Skin epidermis (tissue), 12 donors: ENCODE measurements around the gene SHC3.

Source experiments
- H3K27ac ChIP-seq, 21 experiments: fragments of 200-600 bp; sonication (generic) in 11 of 21; one replicate each; pipeline ENCODE4 v1.5.0; 2020; ENCODE audit warnings: mild to moderate bottlenecking in 3 of 21, inconsistent platforms in 2 of 21, moderate library complexity in 2 of 21
- H3K4me3 ChIP-seq, 7 experiments: fragments of 200-600 bp; sonication (generic) in 2 of 7; one replicate each; pipeline ENCODE4 v1.5.0; 2020; ENCODE audit warnings: inconsistent platforms in 2 of 7, mild to moderate bottlenecking in 2 of 7, moderate library complexity in 1 of 7

The SHC3 gene

DNA sequence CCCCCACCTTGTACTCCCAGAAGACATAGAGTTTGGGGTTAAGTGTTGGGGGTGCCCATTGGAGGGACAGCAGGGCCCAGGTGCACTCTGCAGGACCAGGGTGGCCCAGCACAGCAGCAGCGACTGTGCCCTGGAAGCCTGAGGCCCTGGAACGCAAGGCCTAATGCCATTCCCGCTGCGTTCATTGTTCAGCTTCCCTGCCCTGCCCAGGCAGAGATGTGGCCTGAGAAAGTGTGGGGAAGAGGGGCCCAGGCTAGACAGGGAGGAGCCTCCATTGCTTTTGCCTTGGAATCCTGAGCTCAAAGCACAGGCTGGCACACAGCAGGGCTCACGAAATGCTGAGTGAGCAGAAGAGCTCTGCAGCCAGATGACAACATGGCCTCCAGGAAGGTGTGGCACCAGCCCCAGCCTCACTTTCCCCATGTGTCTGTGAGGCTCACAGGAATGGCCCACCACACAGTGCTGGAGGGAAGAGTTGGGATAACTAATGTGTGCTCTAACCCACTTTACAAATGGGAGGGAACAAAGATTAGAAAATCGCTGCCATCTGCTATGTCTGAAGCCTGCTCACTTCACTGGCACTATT is 168.0 kb downstream of the SHC3 start:
- H3K4me3 ChIP-seq = no peak overlapping the region
- no peak overlapping the region for H3K27ac ChIP-seq

DNA sequence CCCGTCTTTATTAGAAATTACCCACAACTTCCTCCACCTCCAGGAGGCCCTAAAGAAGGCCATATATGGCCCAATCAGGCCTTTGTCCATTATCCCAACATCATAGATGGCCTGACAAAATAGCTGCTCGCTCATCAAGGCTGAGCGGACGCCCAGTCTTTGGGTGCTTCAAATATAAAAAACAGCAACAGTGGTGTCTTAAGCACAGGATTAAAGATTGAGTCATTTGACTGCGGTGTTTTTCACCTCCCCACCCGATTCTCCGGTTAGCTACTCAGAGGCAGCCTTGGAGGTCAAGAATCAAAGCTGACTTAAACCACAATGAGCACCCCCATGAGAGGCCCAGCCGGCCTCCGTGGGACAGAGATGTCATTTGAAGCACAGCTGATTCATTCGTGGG is 168.6 kb downstream of the SHC3 start:
- H3K27ac ChIP-seq = no peak overlapping the region
- H3K4me3 ChIP-seq = no peak overlapping the region

DNA sequence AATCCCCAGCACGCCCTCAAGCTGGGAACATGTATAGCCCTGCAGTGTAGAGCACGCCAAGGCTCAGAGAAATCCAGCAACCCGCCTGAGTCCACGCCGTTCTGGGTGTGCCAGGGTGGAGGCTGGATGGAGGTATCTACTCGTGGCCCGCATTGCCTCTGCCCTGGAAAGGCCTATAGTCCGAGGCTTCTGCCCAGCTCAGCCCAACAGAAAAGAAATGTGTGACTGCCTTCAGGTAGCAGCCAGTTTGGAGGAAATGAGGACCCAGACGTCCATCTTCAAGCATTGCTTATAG is 169.1 kb downstream of the SHC3 start:
- Histone ChIP-seq H3K27ac (no peak overlapping the region), H3K4me3 (no peak overlapping the region)

DNA sequence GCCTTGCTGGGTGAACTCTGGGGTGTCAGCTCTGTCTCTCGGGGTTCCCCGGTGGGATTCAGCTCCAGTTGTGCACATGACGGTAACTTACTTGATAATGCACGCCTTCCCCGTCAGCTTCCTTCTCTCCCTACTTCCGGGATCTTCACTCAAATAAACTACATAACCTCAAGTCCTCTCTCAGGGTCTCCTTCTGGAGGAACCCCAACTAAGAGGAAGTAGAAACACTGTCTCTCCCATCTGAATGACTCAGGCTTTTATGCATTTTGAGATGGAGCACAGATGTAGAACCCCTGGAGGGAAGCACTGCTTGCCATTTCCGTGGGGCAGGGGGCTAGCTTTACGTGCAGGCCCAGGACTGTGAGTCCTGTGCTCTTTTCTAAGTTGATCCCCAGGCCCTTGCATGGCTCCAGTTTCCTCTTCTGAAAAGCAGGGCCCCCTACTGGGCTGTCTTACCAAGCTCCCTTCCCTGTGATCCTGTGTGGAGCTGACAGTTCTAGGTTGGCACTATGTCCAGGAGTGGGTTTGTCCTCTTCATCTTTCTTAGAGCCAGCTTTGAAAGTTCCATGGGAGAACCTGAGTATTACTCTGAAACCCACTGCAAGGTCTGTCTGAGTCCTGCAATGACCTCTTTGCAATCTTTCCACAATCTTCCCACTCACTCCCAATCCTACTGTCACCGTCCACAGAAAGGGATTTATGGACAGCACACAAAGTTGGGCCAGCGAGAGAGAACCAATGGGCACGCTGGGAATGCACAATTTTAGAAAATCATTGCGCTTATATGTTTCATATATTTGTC is 169.7 kb downstream of the SHC3 start:
- Histone ChIP-seq H3K4me3 (no peak overlapping the region), H3K27ac (no peak overlapping the region)

DNA sequence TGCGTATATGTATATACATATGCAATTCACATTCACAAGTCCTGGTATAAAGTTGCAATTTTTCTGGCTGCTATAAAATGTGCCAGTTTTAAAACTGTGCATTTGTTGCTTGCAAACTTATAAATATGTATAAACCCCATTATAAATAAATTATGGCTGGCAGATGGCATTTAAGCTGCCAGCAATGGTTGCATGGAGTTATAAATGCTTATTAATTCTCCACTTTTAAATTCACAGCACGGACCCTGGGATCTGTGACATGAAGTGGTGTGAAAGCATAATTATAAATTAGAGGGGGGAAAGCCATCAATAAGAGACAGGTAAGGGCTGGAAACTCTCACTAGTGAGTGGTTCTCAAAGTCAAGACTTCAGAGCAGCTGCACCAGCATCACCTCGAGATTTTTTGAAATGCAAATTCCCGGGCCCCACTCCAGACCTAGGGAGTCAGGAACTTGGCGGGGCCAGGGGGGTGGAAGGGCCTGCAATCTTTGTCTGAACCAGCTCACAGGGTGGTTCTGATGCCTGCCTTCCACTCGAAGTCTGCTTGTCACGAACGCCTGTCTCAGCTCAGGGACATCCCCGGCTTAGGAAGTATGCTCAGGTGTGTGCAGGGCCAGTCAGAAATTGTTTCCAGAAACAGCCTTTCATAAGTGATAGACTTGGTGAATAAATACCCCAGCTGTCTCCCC is 170.4 kb downstream of the SHC3 start:
- Histone ChIP-seq H3K27ac (no peak overlapping the region), H3K4me3 (no peak overlapping the region)

DNA sequence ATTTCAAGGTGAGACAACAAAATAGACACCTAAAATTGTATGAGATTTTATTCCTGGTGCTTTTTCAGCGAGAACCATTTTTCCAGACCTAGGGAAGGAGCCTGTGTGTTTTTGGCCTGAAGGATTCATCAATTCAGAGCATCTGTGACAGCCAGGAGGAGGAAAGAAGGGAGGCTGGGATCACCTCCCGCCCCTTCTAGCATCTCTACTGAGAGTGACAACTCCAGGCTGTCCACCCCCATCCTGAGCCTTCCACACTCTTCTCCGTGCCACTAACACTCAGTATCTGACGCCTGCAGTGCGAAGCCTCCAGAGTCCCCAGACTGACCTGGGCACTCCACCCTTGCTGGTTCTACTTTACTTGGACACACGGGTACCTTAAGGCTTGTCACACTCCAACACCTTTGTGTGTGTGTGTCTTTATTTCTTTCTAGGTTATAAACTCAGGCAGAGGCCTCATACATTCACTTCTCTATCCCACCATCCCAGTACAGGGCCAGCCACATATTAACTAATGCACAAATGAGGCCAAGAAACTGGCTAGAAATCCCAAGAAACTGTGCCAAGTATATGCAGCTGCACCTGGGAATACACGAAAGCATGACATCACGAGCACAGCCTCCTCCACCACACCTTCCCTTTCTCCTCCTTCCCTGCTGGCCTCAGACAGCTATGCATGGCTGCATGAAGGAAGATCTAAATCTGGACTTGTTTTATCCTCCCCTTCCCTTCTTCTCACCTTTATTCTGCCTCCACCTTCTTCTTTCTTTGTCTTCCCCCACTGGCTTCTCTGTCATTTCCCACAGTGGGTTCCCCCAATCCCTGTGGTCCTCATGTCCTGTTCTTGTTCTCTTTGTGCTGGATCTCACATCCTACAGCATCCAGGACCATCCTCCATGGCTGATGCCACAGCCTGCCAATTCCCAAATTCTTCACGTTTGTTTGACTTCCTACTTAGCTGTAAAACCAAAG is 171.3 kb downstream of the SHC3 start:
- Histone ChIP-seq H3K4me3 (no peak overlapping the region), H3K27ac (no peak overlapping the region)

DNA sequence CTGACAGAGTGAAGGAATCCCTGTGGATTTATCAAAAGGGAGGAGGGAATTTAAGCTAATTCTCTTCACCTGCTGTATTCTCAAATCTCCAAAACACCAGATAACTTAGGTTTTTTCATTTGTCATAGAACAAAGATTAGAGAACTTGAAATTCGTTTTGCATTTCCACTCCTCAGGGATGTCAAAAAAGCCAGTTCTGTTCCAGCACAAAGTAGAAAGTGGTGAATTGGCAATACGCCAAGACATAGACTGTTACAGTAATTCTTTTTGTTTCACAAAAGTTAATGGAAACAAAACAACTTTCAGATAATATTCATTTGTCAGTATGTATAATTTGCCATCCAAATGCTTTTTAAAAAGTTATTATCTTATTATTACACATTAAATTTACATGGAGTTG is 172.4 kb downstream of the SHC3 start:
- Histone ChIP-seq H3K4me3 (no peak overlapping the region), H3K27ac (no peak overlapping the region)

DNA sequence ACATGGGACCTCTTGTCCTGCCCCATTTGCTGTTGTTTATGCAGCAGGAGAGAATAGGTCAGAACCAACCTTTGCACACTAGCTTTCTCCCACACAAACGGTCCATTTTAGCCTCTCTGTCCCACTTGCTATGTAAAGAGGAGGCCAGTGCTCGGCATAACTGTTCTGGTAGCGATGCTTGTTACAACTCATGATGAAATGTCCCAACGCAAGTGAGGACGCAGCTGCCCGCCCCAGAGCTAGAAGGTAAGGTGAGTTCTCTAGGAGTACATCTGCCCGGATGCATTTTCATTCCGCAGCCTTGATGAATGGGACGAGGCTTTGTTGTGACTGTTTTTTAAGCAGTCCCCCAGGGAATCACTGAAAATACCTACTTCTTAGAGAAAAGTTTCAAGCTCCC is 173.3 kb downstream of the SHC3 start:
- Histone ChIP-seq H3K27ac (no peak overlapping the region), H3K4me3 (no peak overlapping the region)

DNA sequence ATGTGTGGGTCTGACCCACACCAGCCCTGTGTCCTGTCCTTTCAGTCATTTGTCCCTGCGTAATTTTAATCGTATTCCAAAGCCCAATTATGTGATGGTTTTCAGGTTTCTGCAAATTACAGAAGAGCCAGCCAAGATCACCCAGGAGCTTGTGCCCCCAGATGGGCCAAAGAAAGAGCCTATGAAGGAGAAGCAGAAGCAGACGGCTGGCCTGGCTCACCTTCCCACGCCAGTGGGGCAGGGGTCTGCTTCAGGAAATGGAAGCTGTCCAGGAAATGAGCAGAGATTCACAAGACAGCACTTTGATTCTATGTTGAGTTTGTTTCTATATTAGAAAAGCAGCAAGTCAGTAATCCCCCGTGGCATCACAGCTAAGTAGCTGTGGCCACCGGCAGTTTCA is 175.6 kb downstream of the SHC3 start:
- Histone ChIP-seq H3K27ac (no peak overlapping the region), H3K4me3 (no peak overlapping the region)

DNA sequence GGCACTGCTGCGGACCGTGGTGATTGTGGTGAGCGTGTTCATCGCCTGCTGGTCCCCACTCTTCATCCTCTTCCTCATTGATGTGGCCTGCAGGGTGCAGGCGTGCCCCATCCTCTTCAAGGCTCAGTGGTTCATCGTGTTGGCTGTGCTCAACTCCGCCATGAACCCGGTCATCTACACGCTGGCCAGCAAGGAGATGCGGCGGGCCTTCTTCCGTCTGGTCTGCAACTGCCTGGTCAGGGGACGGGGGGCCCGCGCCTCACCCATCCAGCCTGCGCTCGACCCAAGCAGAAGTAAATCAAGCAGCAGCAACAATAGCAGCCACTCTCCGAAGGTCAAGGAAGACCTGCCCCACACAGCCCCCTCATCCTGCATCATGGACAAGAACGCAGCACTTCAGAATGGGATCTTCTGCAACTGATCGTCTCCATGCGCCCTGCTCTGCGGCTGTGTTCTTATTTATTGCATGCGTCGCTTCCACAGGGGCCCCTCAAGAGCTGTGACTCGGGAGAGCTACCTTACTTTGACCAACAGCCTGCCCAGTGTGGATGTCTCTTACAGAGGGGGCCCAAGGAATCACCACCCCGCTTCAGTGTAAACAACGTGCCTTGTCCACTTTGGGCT is 176.6 kb downstream of the SHC3 start:
- Histone ChIP-seq H3K4me3 (no peak overlapping the region), H3K27ac (no peak overlapping the region)

DNA sequence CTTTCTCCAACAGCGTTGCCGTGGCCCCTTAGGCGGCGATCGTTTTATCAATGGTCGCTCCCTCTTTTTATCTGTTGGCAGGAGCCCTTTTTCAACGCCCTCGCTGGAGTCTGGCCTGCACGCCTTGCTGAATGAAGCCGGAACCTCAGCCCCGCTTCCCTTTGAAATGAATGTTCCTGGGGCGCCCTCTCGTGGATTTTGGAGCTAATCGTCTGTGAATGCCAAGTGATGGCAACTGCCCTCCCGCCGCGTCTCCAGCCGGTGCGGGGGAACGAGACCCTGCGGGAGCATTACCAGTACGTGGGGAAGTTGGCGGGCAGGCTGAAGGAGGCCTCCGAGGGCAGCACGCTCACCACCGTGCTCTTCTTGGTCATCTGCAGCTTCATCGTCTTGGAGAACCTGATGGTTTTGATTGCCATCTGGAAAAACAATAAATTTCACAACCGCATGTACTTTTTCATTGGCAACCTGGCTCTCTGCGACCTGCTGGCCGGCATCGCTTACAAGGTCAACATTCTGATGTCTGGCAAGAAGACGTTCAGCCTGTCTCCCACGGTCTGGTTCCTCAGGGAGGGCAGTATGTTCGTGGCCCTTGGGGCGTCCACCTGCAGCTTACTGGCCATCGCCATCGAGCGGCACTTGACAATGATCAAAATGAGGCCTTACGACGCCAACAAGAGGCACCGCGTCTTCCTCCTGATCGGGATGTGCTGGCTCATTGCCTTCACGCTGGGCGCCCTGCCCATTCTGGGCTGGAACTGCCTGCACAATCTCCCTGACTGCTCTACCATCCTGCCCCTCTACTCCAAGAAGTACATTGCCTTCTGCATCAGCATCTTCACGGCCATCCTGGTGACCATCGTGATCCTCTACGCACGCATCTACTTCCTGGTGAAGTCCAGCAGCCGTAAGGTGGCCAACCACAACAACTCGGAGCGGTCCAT is 177.4 kb downstream of the SHC3 start:
- Histone ChIP-seq H3K4me3 (no peak overlapping the region), H3K27ac (no peak overlapping the region)

DNA sequence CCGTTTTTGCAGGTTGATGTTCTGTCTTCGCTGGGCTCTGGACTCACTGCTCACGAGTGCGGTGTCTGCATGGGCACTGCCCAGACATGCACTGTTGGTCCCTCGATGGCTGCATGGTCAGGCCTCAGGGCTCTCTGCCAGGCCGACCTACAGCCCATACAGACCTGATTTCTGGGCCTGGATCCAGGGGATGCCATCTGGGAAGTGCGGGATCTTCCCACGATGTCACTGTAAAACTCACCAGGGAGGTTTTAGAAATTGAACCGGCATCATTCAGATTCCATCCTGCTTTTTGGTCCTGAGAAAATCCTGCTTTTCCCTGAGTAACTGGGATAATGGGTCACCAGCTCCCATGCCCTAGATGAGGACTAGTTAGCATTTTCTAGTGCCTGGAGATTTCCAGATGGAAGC is 178.2 kb downstream of the SHC3 start:
- Histone ChIP-seq H3K4me3 (no peak overlapping the region), H3K27ac (peak overlapping the region in 2 of 21 experiments; percentile 9 to 26)

DNA sequence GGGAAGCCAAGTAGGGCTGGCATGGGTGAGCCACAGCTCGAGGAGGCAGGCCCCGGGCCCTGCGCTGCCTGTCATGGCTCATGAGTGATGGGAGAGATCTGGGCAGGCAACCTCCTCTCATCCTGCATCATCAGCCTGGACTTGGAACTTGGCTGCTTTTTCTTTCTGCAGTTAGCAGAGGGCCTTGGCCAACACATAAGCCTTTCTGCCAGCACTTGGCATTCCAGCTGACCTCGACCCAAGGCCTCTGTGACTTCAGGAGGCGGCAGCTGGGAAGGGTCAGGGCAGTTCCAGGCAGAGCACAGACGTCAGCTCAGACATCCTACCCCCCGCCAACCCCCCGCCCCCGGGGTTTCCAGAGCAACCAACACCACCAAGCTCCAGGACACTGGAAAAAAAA is 179.7 kb downstream of the SHC3 start:
- H3K27ac ChIP-seq = no peak overlapping the region
- no peak overlapping the region for H3K4me3 ChIP-seq

DNA sequence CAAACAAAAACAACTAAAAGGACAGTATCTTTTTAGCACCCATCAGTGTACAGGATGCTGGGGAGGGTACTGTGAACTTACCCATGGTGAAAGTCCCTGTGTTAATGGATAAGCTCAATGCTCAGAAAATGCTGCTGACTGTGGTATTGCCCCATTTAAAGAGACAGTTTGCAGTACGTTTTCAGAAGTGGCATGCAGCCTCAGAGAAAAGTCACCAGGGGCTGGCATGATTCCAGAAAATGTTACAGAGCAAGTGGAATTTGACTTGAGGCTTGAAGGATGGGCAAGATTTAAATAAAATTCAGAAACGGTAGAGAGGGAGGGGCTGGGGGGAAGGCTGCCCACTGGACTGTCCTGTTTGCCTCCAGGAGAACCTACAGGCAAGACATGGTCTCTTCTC is 180.1 kb downstream of the SHC3 start:
- H3K27ac ChIP-seq = no peak overlapping the region
- H3K4me3 ChIP-seq = no peak overlapping the region

DNA sequence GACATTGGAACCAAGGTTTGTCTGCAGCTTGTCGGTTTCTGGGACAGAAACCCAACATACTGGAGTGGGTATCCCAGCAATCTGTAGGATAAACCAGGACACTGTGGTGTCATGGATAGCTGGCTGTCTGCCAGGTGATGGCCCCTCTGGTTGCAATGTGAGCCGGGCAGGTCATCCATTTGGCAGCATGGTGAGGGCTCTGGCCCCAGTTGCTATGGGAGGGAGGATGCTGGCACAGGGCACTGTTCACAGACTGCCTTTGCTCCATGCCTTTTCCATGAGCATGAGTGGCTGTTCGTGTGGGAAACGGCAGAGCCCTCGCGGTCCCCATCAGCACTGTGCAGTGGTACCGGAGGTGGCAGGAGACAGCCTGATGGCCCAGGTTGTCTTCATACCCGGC is 181.0 kb downstream of the SHC3 start:
- Histone ChIP-seq H3K4me3 (no peak overlapping the region), H3K27ac (no peak overlapping the region)

DNA sequence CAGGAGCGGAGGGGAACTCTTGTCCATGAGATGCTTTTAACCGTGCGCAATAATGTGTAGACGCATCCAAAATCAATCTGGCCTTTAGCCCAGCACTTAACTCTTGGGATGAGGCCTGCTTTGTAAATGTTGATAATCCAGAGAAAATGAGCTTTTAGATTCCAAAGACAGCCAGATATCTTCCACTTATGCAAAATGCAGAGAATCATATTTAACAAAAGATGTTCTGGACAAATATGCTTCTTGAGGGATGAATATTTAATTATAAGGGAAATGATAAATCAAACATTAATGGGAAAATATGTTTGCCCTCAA is 181.7 kb downstream of the SHC3 start:
- H3K4me3 ChIP-seq = no peak overlapping the region
- no peak overlapping the region for H3K27ac ChIP-seq

DNA sequence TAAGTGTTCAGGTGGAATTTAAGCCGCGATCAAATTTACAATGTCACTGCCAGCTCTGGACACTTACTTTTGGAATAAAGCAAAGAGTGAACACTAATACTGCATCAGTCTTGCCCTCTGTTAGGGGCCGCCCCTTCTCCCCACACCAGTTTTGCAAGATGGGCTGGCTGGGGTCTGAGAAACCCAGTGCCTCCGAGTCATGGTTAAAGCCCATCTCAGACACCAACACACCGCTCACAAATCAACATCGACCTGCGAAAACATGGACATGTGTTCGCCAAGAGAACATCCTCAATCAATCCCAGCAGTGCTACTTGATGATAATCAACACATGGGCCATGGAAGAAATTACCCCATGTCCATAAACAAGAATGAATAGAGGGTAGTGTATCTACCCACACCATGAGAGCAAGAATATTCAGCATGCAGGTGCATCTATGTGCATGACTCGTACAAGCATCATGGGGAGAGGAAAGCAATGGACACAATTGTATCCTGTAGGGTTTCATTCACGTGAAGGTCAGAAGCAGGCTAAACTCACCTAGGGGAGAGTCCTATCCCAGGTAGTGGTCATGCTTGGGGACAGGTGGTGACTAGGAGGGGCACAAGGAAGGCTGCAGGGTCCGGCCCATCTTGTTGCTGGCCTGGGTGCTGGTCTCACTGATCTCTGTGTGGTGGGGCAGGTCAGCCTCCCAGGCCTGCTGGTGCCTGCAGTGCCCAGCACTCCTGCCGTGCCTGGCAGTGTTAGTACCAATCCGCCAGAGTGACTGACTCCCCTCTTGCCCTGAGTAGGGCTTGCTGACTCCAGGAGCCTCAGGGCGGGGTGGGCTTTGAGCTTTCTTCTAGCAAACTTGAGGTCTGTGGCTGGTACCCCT is 182.3 kb downstream of the SHC3 start:
- H3K4me3 ChIP-seq = no peak overlapping the region
- no peak overlapping the region for H3K27ac ChIP-seq

DNA sequence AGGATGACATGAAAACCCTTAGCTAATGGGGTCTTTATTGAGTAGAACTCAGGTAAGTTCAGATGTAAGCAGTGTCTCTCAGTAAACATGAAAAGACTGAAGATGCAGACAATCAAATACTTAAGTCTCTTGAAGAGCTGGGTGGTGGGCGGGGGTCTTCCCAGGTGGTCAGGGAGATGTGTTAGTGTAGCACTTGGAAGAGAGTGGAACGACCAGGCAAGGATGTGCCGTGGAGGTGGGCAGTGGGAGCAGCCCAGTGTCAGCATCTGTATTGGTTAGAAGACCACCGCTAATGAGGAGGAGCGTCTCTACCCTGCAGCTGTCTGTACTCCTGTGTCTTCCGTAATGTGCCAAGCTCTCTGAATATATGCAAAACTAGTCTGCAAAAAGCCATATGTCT is 183.0 kb downstream of the SHC3 start:
- H3K4me3 ChIP-seq = no peak overlapping the region
- H3K27ac ChIP-seq = no peak overlapping the region
